Dedifferentiated amniotic fluid mesenchymal stem cell (primary cell): ENCODE results near the gene ABHD2.
"Not testable (repeated sequence)": the region's sequence is repeated elsewhere in the genome, so short reads cannot be mapped to it uniquely, and the experiment has no call there.

Source experiments
- DNase-seq: peaks from one replicate; pipeline ENCODE4 v3.0.0-alpha.2; 2016; ENCODE audit errors: extremely low spot score

Gene ABHD2, protein sequence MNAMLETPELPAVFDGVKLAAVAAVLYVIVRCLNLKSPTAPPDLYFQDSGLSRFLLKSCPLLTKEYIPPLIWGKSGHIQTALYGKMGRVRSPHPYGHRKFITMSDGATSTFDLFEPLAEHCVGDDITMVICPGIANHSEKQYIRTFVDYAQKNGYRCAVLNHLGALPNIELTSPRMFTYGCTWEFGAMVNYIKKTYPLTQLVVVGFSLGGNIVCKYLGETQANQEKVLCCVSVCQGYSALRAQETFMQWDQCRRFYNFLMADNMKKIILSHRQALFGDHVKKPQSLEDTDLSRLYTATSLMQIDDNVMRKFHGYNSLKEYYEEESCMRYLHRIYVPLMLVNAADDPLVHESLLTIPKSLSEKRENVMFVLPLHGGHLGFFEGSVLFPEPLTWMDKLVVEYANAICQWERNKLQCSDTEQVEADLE

DNA sequence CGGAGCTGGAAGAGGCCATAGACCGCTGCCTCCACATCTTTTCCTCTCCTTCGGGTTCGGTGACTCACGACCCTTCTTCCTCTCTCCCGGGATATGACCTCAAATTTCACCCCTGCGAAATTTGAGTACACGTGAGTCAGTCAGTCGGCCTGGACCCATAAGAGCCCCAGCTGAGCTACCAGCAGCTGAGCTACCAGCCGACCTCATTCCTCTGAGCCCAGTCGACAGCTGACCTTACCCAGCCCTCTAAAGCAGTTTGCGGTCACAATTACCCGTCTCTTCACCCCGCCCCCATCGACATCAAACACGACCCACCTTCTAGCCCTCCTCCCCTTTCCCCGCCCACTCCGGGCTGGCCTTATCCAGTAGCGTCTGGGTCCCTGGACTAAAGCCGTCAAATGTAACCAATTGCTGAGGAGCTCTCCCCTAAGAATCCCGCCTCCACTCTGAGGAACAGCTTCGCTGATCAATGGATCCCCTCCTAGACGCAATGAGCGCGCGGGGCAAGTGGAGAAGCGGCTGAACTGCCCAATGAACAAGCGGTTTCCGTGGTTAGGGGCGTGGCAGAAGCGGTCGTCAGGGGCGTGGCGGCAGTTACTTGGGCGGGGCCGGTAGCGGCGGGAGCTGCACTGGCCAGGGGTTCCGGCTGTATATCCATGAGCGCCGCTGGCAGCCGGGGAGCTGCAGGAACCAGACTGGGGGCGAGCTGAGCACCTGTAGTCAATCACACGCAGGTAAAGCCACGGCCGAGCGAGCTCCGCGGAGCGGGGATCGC, at the start of gene ABHD2:
TSS of gene ABHD2 (plus strand) at position 627 of the 775 bp plus-strand sequence. CDS start 27,872 bp downstream, outside the sequence.
- peak; percentile 100 for DNase-seq

DNA sequence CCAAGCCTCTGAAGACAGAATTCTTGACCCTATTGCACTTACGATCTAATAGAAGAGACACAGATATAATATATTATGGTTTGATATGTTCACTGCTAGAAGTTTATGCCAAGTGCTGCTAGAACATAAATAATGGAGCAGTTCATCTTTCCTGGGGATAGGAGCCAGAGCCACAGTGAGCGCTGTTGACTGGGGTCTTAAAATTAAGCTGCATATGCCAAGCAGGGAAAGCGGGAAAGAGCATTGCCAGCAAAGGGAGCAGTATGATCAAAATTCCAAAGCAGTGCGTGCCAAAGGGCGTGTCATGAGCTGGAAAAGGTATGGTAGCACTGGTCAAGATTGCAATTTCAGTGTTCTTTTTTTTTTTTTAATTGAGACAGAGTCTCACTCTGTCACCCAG, 49.1 kb upstream of the ABHD2 start:
- DNase-seq = no peak

DNA sequence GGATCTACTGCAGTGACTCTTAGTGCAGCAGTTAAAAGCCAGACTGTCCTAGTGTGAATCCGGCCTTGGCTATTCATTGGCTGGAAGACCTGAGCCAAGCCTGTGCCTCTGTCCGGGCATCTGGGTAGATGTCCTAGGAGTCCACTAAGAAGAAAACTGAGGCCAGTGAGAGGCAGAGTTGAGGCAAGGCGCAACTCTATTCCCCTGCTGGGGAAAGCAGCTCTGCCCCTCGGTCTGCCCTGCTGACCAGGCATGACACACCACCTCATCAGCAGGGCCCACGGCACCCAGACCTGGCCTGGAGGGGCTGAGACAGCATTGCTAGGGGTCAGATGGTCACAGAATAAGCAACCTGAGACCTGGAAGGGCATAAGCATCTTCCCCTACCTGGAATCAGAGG, 46.7 kb upstream of the ABHD2 start:
- no peak for DNase-seq

DNA sequence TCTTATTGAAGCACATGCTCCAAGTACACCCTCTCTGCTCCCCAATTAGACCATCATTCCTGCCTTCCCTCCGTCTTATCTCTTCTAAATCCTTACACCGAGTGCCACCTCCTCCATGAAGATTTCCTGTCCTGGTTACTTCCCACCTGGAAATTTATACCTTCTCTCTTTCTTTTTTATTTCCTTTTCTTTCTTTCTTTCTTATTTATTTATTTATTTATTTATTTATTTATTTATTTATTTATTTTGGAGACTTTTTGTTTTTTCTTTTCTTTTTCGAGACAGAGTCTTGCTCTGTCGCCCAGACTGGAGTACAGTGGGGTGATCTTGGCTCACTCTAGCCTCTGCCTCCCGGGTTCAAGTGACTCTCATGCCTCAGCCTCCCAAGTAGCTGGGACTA, 45.9 kb upstream of the ABHD2 start:
- DNase-seq = no peak

DNA sequence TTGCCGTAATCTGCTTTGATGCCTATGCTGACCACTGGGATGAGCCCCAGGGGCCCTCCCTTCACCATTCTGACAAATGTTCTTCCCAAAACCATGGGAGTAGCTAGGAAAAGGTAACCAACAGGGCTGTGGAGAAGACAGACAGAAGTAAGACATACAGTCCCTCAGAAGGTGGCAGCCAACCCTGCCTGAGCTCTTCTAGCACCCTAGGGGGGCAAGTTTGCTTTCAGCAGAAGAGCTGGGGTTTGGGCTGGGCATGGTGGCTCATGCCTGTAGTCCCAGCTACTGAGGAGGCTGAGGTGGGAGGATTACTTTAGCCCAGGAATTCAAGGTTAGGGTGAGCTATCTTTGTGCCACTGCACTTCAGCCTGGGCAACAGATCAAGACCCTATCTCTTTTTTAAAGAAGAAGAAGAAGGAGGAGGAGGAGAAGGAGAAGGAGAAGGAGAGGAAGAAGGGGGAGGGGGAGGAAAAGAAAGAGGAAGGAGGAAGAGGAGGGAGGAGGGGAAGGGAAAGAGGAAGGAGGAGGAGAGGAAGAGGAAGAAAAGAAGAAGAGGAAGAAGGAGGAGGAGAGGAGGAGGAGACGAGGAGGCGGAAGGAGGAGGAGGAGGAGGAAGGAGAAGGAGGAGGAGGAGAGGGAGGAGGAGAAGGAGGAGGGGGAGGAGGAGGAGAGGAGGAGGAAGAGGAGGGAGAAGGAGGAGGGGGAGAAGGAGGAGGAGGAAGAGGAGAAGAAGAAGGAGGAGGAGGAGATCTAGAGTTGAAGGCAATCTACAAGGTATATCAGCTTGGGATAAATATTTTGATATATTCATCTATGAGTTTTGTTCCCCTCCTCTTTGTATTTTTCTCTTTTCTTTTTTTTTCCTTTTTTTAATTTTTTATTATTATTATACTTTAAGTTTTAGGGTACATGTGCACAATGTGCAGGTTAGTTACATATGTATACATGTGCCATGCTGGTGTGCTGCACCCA, 44.9 kb upstream of the ABHD2 start:
- DNase-seq = no peak

DNA sequence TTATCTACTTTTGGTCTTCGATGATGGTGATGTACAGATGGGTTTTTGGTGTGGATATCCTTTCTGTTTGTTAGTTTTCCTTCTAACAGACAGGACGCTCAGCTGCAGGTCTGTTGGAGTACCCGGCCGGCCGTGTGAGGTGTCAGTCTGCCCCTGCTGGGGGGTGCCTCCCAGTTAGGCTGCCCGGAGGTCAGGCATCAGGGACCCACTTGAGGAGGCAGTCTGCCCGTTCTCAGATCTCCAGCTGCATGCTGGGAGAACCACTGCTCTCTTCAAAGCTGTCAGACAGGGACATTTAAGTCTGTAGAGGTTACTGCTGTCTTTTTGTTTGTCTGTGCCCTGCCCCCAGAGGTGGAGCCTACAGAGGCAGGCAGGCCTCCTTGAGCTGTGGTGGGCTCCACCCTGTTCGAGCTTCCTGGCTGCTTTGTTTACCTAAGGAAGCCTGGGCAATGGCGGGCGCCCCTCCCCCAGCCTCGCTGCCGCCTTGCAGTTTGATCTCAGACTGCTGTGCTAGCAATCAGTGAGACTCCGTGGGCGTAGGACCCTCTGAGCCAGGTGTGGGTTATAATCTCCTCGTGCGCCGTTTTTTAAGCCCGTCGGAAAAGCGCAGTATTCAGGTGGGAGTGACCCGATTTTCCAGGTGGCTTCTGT, 39.1 kb upstream of the ABHD2 start:
- DNase-seq = not testable (repeated sequence)

DNA sequence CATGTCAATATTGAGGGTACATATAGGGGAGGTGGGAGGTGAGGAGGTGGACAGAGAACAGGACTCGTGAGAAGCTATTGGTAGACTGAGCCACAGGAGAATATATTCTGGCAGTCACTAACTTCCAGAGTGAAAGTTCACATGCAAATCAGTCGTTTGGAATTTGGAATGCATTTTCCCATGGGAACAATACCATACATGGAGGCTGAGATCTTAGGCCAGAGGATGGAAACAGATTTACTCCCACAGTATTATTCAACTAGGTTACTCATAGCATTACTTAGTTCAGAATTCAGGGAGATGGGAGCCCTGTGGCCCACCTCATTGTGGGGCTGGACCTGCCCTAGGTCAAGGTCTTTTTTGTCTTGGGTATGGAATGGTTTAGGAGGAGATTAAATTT, 36.4 kb upstream of the ABHD2 start:
- DNase-seq = peak; percentile 58

DNA sequence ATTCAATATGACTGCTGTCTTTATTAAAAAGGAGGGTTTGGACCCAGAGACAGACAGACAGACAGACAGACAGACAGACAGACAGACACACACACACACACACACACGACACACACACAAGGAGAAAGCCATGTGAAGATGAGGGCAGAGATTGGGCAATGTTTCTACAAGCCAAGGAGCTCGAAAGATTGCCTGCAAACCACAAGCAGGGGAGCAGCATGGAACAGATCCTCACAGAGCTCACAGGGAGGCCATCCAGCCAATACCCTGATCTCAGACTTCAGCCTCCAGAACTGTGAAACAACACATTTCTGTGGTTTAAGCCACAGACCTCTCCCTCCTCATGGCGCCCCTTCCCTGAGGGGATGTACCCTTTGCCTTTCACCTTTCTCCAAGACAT, 35.8 kb upstream of the ABHD2 start:
- DNase-seq = peak; percentile 67

DNA sequence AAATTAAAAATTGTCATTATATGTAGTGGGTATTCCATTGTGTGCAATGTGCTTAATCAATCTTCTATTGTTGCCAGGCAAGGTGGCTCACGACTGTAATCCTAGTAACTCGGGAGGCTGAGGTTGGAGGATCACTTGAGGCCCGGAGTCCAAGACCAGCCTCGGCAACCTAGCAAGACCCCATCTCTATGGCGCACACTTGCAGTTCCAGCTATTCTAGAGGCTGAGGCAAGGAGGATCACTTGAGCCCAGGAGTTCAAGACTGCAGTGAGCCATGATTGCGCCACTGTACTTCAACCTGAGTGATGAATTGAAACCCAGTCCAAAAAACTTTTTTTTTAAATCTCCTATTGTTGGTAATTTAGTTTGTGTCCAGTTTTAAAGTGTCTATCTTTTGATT, 33.4 kb upstream of the ABHD2 start:
- DNase-seq = no peak

DNA sequence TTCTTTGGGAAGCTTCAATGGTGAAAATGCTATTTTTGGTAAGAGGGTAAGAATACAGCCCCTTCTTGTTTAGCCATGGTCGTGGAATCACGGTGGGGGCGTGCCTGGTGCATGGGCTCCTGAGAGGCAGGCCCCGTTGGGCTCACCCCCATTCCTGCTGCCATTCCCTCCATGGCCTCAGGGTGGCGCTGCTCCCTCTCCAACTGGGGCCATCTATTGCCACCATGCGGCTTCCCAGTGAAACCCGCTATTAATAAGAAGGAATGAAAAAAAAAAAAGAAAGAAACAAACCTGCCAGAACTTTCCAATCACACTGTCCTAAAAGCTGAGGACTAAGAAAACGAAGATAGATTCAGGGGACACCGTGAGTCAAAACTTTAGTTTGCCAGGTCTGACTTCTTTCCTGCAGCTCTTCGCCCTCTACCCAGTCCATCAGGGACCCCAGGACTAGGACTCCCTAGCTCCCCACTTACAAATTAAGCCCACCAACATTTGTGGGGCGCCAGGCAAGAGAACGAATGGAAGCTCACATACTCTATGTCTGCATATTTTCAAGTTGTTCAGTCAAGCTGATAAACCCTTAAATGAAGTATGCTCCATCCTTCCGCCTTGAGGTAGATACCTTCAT, 30.6 kb upstream of the ABHD2 start:
- DNase-seq = peak; percentile 53

DNA sequence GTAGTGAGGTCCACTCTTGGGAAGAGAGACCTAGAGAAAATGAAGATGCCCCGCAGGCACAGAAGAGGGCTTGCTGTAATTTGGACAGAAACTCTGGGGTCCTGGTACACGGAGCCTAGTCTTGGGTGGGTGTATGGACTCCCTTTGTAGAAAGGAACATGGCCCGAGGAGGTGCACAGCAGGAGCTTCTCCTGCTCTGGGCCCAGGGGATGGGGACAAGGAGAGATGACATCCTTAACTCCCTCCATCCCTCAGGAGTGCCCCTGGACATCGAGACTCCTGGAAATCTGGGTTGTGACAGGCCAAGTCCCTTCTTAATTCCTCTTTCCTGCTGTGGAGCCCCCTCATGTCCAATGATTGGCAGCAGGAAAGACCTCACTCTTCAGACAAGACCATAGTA, 29.9 kb upstream of the ABHD2 start:
- DNase-seq = no peak

DNA sequence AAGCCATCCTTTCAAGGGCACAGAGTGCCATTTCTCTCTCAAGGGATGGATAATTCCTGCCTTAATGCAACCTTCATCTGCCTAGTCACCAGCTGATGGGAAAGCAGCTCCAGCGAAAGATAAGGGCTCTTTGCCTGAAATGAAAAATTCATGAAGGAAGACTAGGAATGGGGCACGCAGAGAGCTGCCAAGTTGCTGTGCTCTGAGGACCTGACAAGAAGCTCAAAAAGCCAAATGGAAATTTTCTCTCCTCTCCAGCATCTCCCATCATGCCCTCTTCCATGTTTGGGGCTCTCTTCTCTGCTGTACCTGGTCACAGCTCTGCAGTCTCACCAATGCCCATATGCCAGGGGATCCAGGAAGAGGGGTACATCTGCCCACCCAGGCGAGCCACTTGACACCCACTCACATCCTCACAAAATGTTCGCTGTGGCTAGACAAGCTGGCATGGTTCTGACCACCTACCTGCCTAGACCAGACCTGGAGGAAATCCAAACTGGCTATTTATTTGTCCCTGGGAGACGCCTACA, 29.3 kb upstream of the ABHD2 start:
- no peak for DNase-seq

DNA sequence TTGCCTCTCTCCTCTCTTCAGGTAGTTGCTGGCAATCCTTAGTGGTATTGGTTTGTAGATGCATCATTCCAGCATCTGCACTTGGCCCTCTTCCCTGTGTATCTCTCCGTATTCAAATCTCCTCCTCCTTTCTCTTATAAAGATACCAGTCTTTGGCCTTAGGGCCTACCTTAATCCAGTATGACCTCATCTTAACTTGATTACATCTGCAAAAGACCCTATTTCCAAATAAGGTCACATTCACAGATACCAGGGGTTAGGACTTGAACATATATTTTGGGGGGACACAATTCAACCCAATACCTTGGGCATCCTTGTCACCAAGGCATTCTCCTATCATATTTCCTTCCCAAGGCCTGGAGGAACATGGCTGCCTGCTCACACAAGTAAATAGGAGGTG, 22.0 kb upstream of the ABHD2 start:
- DNase-seq = no peak

DNA sequence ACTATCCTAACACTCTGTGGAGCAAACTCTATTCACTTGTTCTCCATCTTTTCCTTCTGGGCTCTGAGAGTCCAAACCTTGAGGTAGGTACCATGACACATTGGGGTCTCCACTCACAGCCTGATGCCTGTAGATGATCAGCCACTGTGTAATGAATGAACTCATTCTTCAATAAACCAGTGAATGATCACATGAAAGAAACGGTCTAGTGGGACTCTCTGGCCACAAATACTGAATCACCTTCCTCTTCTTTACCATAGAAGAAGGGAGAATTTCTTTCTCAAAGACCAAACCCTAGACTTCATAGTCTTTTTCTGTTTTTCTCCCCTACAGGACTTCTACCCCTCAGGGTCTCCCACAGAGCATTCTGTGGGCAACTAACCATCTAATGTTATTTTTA, 20.5 kb upstream of the ABHD2 start:
- DNase-seq = no peak

DNA sequence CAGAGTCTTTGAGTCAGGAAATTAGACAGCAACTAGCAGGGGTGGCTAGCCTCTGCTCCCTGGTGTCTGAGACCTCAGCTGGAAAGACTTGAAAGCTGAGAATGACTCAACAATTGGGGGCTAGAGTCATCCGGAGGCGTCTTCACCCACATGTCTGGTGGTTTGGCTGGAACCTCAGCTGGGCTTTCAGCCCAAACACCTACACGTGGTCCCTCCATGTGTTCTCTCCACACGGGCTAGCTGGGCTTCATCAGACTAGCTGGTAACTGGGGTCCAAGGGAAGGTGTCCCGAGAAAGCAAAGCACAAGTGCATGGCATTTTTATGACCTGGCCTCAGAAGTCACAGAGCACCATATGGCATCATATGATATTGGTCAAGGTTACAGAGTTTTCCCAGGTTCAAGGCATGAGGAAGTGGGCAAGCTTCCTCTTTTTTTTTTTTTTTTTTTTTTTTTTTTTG, 19.9 kb upstream of the ABHD2 start:
- DNase-seq = no peak

DNA sequence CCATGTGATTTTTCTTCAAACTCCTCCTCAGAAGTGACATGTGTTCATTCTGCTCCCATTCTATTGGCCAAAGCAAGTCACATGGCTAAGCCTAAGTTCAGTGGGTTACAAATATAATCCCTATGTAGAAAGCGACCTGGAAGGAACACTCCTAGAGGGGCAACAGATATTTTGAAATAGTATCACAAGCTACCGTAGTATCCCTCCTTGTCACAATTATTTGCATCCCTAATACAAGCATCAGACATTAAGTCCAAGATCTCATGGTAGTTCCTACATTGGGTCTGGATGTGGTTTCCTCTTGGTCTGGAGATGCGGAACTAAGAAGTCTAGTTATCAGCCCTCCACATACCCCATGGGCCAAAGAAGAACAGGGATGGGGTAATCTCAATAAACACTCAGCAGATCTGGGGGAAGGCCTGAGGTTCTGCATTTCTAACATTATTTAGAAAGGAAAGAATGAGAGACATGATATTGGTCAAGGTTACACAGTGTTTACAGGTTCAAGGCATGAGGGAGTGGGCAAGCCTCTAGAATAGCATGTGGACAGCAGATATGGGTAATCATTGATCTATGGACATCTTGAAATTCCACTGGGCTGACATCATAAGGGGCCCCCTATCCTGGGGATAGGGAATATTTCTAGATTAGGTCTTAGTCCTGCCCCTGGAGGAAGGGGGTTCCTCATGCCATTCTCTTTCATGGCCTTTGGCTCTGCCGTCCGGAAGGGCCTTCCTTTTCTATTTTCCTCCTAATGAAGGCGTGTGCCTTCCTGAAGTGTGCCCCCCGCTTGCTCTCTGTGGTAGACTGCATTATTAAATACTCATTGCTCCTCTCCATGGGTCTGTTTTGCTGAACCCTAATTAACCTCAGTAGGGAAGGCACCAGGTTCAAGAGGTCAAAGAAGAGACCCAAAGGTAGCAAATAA, 17.8 kb upstream of the ABHD2 start:
- no peak for DNase-seq

DNA sequence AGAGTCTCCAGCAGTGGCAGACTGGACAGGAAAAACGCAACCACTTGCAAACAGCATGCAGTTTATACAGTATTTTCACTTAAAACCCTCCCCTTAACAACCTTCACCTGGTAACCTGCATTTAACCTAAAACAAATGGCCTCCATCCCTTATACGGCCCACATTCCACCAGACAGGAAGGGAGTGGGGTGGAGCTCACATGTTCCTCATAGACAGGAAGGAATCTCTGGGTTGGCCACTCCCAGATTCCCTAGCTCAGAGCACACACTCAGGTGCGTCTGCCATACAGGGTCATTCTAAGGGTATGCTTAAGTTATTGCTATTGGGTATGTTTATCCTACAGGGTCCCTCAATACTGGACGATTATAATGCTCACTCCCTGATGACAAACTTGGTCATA, 16.8 kb upstream of the ABHD2 start:
- no peak for DNase-seq

DNA sequence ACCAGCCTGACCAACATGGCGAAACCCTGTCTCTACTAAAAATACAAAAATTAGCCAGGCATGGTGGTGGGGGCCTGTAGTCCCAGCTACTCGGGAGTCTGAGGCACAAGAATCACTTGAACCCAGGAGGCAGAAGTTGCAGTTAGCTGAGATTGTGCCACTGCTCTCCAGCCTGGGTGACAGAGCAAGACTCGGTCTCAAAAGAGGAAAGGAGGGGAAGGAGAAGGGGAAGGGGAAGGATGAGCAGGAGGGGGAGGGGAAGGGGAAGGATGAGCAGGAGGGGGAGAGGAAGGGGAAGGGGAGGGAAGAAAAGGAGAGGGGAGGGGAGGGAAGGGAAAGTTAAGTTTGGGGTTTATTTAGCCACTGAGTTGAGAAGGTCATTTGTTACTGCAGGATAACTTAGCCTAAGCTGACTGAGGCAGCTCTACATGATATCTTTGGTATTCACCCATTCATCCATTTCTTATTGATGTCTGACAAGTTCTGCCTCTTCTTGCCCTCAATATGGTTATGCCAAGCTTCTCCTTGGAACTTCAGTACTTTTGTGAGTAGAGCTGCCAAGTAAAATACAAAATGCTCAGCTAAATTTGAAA, 15.9 kb upstream of the ABHD2 start:
- no peak for DNase-seq

DNA sequence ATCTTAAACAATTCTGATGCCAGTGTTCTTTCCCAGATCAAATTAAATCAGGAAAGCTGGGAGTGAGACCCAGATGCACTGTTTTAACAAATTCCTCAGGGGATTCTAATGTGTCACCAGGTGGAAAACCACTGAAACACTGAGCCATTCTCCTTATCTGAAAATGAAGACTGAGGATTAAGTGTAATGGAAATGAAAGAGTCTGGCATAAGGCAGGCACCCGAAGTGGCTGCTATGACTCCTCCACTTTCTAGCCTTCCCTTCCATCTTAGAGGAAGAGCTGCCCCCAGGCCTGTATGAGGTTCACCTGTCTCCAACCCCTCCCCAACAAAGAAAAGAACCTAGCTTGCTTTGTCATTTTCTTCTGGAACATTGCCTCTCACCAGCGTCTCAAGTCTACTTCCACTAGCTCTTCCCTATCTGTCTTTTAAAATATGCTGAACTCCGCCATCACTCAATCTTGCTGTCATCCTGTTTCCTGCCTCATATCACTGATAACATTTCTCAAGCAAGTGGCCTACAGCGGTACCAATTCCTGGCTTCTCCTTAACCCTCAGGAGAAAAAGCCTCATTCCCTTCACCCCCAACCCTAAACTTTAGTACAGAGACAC, 13.7 kb upstream of the ABHD2 start:
- no peak for DNase-seq
